A549 treated with dexamethasone at 1 μM for 4 hours (cell line): ENCODE measurements around the gene CCDC71L. TPM values are rescaled to one million over a fixed set of nuclear protein-coding genes. Genes with fewer than 3 reads are reported as not detected.

Source experiments
- total RNA-seq: library from RNA; stranded (reverse); fragments of 200-300 nt; extraction: Qiagen RNA extraction; gene quantifications from 5 replicates; pipeline ENCODE4 v1.2.3, GENCODE V29; 2022

The CCDC71L gene
- 8.7 to 12.6 TPM (median 10.9 TPM) in 5 replicates for total RNA-seq

DNA sequence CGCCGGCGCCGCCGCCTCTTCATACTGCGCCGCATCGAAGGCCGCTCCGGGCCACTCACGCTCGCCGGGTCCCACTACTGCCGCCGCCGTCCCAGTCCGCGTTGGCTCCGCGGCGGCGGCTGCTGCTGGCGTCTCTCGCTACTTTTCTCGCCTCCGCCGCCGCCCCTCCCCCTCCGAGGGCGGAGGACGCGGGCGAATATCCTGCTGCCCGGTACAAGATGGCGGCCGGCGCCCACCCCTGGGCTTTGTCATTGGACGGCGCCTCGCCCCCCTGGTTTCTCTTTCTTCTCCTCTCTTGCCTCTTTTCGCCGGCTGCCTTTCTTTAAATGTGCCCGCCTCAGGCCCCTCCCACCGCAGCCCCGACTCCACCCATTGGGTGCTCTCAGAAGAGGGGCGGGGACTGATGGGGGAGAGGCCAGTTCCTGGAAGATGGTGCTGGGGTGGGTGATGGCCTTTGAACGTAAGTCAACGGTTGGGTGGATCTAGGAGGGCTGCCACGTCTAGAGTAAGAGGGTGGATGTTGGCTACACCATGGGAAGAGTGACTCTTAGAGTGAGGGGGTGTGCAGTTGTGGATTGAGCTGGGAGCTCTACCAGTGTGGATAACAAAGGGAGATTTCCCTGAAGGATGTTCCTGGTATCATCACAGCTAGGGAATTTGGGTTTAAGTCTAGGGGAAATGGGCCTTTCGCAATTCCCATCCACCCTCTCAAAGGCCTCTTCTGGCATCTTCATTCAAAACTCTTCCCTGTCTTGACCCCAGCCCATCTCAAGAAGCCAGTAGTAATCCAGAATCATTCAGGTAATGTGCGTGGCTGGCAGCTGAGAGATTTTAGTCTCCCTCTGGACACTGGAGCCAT is at the start of gene CCDC71L:
CCDC71L (minus strand) TSS at position 297 of the 859 bp plus-strand sequence; CDS start at position 35, 262 bp downstream.

Other genes with a start within 250 kb of the CCDC71L start
- not detected in 5 replicates for gene PIK3CG, start 204.1 kb upstream of the CCDC71L start, total RNA-seq